Neutrophil (primary cell): ENCODE results near the gene NAA15.

ENCODE experiments used
- H3K27ac ChIP-seq: fragments of 200-600 bp; sonication (generic); 2 replicates; pipeline ENCODE4 v1.5.1; 2016; ENCODE audit warnings: mild to moderate bottlenecking, moderate library complexity
- H3K27me3 ChIP-seq: fragments of 200-600 bp; sonication (generic); 2 replicates; pipeline ENCODE4 v1.6.0; 2016; ENCODE audit warnings: mild to moderate bottlenecking
- H3K36me3 ChIP-seq: fragments of 200-600 bp; sonication (generic); 2 replicates; pipeline ENCODE4 v1.5.1; 2017
- H3K4me1 ChIP-seq, 2 experiments: fragments of 200-600 bp in 1 of 2; sonication (generic) in 1 of 2; 1 replicate in 1 of 2; 2 replicates in 1 of 2; pipeline versions ENCODE4 v1.5.1 to v1.6.1; 2013 to 2016; ENCODE audit warnings: low read depth in 1 of 2, low read length in 1 of 2, mild to moderate bottlenecking in 1 of 2, moderate library complexity in 1 of 2; ENCODE audit not compliant: control insufficient read depth in 1 of 2, insufficient read depth in 1 of 2
- H3K4me3 ChIP-seq, 2 experiments: fragments of 200-600 bp in 1 of 2; sonication (generic) in 1 of 2; 1 replicate in 1 of 2; 2 replicates in 1 of 2; pipeline ENCODE4 v1.5.1; 2013 to 2016; ENCODE audit warnings: low read depth in 1 of 2, low read length in 1 of 2, mild to moderate bottlenecking in 1 of 2, moderate library complexity in 1 of 2
- H3K9me3 ChIP-seq: fragments of 200-600 bp; sonication (generic); 2 replicates; pipeline ENCODE4 v1.5.1; 2016
- CTCF ChIP-seq: fragments of 200-600 bp; sonication (generic); IDR thresholded peaks from 2 replicates; pipeline ENCODE4 v1.5.1; 2016; ENCODE audit warnings: antibody characterized with exemption

Gene NAA15

DNA sequence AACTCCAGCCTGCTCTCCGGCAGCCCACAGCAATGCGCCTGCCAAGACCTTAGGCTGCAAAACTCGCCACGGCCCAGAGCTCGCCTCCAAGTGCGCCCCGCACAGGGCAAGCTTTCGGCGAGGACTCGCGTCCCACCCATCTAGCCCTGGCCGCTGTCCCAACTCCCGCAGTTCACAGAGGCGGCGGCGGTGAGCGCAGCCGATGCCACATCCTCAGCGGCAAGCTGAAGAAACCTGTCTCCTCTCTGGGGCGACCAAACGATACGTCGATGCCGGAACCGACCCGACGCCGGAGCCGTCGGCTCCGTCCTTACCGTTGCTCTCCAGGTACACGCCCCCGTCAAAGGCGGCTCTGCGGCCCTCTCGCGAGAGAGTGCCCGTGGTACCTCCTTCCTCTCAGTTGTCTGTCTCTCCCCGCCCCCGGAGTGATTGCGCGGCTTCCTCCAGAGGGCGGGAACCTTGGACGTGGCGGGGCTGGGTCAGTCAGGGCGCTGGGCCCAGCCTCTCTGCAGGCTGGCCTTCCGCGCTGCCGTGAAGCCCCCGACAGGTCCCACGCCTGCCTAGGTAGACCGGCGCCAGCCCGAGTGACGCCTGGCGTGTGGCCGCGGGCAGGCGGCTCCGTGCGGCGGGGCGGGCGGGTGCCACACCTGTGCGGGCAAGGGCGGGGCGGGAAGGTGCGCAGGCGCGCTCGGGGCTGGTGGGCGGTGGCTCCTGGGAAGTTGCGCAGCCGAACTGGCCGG is 152.2 kb downstream of the NAA15 start:
- no peaks in the 10 kb centered on the region for H3K27me3 ChIP-seq

DNA sequence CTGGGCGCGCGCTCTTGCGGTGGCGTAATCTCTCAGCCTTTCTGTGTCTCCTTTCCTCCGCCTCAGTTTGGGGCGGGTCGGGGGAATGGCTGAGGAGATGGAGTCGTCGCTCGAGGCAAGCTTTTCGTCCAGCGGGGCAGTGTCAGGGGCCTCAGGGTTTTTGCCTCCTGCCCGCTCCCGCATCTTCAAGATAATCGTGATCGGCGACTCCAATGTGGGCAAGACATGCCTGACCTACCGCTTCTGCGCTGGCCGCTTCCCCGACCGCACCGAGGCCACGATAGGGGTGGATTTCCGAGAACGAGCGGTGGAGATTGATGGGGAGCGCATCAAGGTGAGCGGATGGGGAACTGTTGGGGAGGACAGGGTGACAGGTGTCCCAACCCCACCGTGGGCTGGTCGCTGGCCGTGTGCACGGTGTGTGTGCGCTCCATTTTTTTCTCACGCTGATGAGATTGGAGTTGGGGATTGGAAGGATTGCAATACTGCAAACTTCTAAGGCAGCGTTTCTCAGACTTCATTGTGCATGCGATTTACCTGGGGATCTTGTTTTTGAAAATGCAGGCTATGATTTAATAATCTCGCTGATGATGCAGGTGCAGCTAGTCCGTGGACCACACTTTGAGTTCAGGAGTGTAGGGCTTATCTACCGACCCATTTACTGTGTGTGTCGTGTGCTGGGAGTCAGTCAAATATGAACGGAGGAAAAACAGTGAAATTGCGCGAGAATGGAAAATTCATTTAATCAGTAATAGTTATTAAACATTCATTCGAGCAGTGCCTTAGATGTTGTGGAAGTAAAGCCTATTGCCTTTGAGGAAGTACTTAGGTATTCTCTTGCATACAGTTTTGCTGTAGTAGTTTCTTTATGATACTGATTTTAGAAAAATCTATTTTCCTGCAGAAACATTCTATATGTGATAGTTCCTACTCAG is 153.1 kb downstream of the NAA15 start, which contains the start of gene RAB33B:
Gene RAB33B (plus strand): TSS at position 11 of the 935 bp plus-strand sequence. CDS start 75 bp downstream, at position 86.
- Histone ChIP-seq H3K4me3 (peak within 1 kb of the TSS; percentile 87 to 96), H3K27me3 (no peaks in the 10 kb centered on the region), H3K4me1 (peaks cover 66 to 76% of the 10 kb centered on the region in 2 experiments), H3K9me3 (no peaks in the 10 kb centered on the region), H3K27ac (peak within 1 kb of the TSS; percentile 93), H3K36me3 (no peaks in the 10 kb centered on the region)
- no peak for TF ChIP-seq CTCF

More for the DNA sequence above, 152.2 kb downstream of the NAA15 start:
- peak; percentile 37 for TF ChIP-seq CTCF
- peak overlapping the region; percentile 87 to 96 for H3K4me3 ChIP-seq
- no peaks in the 10 kb centered on the region for H3K9me3 ChIP-seq
- peak overlapping the region; percentile 93 for H3K27ac ChIP-seq
- H3K4me1 ChIP-seq, result peaks cover 64 to 70% of the 10 kb centered on the region in 2 experiments
- H3K36me3 ChIP-seq, result no peaks in the 10 kb centered on the region

DNA sequence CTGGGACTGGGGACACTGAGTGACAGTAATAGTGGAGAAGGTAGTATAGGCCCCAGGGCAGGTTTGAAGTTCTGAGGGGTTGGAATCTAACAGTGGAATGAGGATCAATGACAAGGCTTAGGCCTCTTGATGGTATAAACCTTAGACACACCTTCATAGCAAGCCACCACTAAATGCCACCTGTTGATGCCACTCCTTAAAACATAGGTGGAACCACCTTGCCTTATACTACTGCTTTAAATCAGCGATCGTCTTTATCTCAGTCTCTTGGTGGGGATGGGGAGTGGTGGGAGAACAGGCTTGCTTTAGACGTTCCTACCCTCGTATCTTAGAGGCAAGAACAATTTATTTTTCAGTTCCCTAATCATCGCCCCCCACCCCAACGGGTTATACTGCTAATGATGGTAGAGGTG is 153.8 kb downstream of the NAA15 start:
- TF ChIP-seq CTCF, result no peak
- no peaks in the 10 kb centered on the region for H3K27me3 ChIP-seq

GRCh38 chr4:139457318-139457717 is 156.0 kb downstream of the NAA15 start:
- Histone ChIP-seq H3K4me3 (peak overlapping the region in 1 of 2 experiments; percentile 87), H3K9me3 (no peaks in the 10 kb centered on the region), H3K27ac (peak overlapping the region; percentile 93), H3K4me1 (peaks cover 79 to 82% of the 10 kb centered on the region in 2 experiments), H3K36me3 (no peaks in the 10 kb centered on the region), H3K27me3 (no peaks in the 10 kb centered on the region)
- no peak for TF ChIP-seq CTCF

More for the DNA sequence above, 153.8 kb downstream of the NAA15 start:
- H3K9me3 ChIP-seq, result no peaks in the 10 kb centered on the region
- H3K4me1 ChIP-seq, result peaks cover 71 to 81% of the 10 kb centered on the region in 2 experiments
- peak overlapping the region; percentile 93 for H3K27ac ChIP-seq
- no peaks in the 10 kb centered on the region for H3K36me3 ChIP-seq
- peak overlapping the region; percentile 87 to 96 for H3K4me3 ChIP-seq

- Histone ChIP-seq H3K9me3 (no peaks in the 10 kb centered on the region), H3K27me3 (no peaks in the 10 kb centered on the region), H3K4me3 (no peak overlapping the region), H3K36me3 (peaks cover 6% of the 10 kb centered on the region), H3K4me1 (peaks cover 75% of the 10 kb centered on the region in 2 experiments), H3K27ac (peak overlapping the region; percentile 2)
- TF ChIP-seq CTCF, result no peak
These were observed 157.2 kb downstream of the NAA15 start for GRCh38 chr4:139458543-139458942.
